Measurements from ENCODE around the gene TMEM79.
"Not testable (repeated sequence)": the region's sequence is repeated elsewhere in the genome, so short reads cannot be mapped to it uniquely, and the experiment has no call there.

Gene TMEM79

GRCh38 chr1:156308078-156308477 lies 24.0 kb downstream of the TMEM79 start:
- DNase-seq (ENCODE audit: low read depth in 2 of 2), result no peak

GRCh38 chr1:156310962-156311361 lies 26.8 kb downstream of the TMEM79 start:
- no peak for DNase-seq (ENCODE audit: low read depth in 2 of 2)

GRCh38 chr1:156316909-156317308 lies 32.8 kb downstream of the TMEM79 start:
- DNase-seq (ENCODE audit: low read depth in 2 of 2), result no peak

DNA sequence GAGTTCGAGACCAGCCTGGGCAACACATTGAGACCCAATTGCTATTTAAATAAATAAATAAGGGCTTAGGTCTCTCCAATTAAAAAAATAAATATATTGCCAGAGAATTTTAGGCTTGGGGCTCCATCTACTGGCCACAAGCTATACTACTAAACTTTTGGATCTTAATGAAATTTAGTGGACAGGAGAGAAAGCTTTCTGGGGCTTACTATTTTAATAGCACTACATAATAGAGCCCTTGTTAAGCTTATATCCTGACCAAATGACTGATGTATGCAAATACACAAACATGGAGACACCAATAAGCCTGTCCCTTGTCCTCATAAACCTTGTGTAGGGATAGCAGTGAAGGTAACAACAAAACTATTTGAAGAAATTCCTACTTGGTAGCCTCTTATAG lies 35.5 kb downstream of the TMEM79 start:
- no peak for DNase-seq (ENCODE audit: low read depth in 2 of 2)

DNA sequence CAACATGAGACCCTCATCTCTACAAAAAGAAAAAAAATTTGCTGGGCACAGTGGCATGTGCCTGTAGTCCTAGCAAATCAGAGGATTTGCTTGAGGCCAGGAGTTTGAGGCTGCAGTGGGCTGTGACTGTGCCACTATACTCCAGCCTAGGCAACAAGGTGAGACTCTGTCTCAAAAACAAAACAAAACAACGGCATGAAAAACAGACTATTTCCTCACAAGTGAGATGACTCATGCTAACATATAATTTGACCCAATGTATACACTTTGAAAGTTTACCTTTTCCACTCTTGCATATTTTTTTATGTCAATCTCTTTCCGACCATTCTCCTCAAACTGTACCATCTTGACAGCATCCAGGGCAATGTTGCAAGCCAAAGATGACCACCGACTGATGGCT lies 36.4 kb downstream of the TMEM79 start:
- no peak for DNase-seq (ENCODE audit: low read depth in 2 of 2)

- DNase-seq (ENCODE audit: low read depth in 2 of 2), result not testable (repeated sequence)
These were observed 39.1 kb downstream of the TMEM79 start for GRCh38 chr1:156323179-156323578.

- no peak for DNase-seq (ENCODE audit: low read depth in 2 of 2)
These were observed 52.1 kb downstream of the TMEM79 start for GRCh38 chr1:156336242-156336641.

GRCh38 chr1:156337052-156337887 lies 53.1 kb downstream of the TMEM79 start:
- DNase-seq (ENCODE audit: low read depth in 2 of 2), result no peak

DNA sequence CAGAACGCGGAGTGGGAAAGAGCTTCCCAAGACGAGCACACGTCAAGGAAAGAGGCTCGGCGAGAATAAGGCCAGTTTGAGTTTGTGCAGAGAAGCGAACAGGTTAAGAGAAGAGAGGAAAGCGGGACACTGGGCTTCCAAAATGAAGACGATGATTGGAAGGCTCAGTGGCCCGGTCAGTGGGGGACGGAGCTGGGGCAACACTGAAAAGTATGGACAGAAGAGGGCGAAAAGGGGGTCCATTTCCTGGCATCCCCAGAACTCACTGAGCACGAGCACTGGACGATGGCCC lies 53.7 kb downstream of the TMEM79 start:
- no peak for DNase-seq (ENCODE audit: low read depth in 2 of 2)

DNA sequence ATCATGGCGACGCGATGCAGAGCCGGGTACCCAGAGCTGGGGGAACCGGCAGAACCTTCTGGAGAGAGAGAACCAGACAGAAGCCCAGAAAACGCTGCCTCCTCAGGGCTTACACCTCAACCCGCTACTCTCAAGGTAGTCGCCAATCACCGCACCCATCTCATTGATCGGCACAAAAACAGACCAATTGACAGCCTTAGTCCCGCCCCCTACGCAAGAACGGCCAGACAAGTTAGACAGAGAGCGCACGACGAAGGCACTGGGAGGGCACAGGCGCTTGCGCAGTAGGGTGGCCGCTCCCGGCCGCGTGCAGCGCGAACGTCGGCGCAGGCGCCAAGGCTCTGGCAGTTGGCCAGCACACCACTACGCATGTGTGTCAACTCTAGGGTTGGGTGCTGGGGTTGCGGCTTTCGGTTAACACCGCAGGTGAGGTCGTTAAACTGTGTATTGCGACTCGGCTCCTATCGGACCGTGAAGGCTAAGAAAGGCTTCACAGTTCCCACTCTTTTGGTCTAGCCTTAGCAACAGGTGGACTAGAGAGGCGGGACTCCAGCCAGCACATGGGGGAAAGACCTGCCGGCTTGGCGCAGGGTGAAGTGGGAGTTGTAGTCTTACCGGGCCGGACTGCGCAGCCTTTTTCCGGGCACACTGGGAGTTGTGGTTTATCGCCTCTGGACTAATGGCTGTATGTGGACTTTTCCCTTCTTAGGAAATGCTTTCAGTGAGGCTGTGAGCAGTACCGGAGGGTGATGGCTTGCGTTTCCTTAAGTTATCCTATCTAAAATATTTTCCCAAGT lies 54.3 kb downstream of the TMEM79 start, which contains the start of the genes CCT3 and TSACC:
CCT3 (minus strand) TSS at position 113 of the 797 bp plus-strand sequence; CDS start at position 5, 108 bp downstream.
TSACC (plus strand) TSS at position 347 of the 797 bp plus-strand sequence. CDS start 1,232 bp downstream, outside the sequence.
- peak; percentile 98 to 99 for DNase-seq (ENCODE audit: low read depth in 2 of 2)
